ENCODE measurements around the gene PCDH17.

DNA sequence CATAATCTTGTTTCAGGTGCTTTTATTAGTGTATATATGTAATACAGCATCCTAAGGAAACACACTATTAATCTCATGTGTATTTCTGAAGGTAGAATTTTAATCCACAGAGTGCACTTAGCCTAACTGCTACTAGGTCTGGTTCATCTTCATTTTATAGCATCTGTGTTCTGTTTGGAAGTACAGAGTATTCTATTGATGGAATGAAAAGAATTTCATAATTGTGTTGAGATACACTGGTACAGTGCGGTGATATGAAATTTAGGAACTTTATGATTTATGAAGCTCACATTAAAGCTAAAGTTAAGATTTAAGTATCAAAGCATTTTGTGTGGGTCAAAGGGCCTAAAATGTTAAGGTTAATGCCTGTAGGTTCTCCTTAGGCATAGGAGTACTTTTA is 6.0 kb downstream of the PCDH17 start:
- TF ChIP-seq, protein P1, sequence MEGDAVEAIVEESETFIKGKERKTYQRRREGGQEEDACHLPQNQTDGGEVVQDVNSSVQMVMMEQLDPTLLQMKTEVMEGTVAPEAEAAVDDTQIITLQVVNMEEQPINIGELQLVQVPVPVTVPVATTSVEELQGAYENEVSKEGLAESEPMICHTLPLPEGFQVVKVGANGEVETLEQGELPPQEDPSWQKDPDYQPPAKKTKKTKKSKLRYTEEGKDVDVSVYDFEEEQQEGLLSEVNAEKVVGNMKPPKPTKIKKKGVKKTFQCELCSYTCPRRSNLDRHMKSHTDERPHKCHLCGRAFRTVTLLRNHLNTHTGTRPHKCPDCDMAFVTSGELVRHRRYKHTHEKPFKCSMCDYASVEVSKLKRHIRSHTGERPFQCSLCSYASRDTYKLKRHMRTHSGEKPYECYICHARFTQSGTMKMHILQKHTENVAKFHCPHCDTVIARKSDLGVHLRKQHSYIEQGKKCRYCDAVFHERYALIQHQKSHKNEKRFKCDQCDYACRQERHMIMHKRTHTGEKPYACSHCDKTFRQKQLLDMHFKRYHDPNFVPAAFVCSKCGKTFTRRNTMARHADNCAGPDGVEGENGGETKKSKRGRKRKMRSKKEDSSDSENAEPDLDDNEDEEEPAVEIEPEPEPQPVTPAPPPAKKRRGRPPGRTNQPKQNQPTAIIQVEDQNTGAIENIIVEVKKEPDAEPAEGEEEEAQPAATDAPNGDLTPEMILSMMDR (IDR thresholded peaks at IDR 0.05), result no peak
- TF ChIP-seq EP300 (IDR thresholded peaks at IDR 0.05), result no peak
